ENCODE measurements around the gene TBCEL. TPM values are rescaled to one million over a fixed set of nuclear protein-coding genes. Genes with fewer than 3 reads are reported as not detected.
"Not testable (repeated sequence)": the region's sequence is repeated elsewhere in the genome, so short reads cannot be mapped to it uniquely, and the experiment has no call there.

TBCEL gene
- total RNA-seq, 4 donors from 2014 or later: 12.1 to 87.5 (median 35.6) TPM

DNA sequence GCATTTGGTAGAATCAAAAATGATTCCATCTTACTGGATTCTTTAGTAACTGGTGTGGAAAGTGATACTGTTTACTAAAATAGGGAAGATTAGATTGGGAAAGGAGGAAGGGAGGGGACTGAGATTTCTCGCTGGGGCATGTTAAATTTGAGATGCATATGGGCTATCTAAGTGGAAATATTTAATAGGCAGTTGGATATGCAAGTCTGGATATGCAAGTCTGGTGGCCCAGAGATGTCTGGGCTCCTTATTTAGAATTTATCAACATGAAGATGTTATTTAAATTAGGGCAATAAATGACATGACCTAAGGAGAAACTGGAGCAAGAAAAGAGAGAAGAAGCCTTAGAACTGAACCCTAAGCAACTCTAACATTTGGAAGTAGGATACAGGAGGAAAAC lies 17.0 kb upstream of the TBCEL start:
- TF ChIP-seq, protein P1, sequence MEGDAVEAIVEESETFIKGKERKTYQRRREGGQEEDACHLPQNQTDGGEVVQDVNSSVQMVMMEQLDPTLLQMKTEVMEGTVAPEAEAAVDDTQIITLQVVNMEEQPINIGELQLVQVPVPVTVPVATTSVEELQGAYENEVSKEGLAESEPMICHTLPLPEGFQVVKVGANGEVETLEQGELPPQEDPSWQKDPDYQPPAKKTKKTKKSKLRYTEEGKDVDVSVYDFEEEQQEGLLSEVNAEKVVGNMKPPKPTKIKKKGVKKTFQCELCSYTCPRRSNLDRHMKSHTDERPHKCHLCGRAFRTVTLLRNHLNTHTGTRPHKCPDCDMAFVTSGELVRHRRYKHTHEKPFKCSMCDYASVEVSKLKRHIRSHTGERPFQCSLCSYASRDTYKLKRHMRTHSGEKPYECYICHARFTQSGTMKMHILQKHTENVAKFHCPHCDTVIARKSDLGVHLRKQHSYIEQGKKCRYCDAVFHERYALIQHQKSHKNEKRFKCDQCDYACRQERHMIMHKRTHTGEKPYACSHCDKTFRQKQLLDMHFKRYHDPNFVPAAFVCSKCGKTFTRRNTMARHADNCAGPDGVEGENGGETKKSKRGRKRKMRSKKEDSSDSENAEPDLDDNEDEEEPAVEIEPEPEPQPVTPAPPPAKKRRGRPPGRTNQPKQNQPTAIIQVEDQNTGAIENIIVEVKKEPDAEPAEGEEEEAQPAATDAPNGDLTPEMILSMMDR (IDR thresholded peaks at IDR 0.05): no peak
- TF ChIP-seq POLR2A (IDR thresholded peaks at IDR 0.05): no peak
- no peak overlapping the region for H3K4me3 ChIP-seq
- intact Hi-C loops (cut with DNase I; ENCODE audit: low total_unique reads): no loop called here
- H3K9me3 ChIP-seq: no peaks in the 10 kb centered on the region
- H3K36me3 ChIP-seq: no peaks in the 10 kb centered on the region
- no peak overlapping the region for H3K27ac ChIP-seq
- no peaks in the 10 kb centered on the region for H3K27me3 ChIP-seq
- no peak for DNase-seq
- no peaks in the 10 kb centered on the region for H3K4me1 ChIP-seq

DNA sequence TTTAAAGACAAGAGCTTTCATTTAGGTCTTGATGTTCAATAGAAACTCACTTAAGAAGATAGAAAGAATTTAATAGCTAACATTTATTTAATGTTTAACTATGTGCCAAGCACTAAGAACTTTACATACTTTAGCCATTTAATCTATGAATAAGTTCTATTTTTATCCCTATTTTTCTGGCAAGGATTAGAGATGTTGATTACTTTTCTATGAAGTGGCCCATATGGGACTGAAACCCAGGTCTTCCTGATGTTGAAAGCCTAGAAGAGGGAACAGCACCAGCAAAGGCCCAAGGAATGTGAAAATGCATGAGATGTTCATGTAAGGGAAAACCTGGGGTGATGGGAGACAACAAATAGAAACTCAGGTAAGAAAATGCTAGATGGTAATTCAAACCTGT lies 15.4 kb upstream of the TBCEL start:
- intact Hi-C loops (cut with DNase I; ENCODE audit: low total_unique reads): no loop called here

GRCh38 chr11:121012091-121012490 lies 11.8 kb upstream of the TBCEL start:
- Histone ChIP-seq H3K27me3 (no peaks in the 10 kb centered on the region), H3K9me3 (no peaks in the 10 kb centered on the region), H3K4me3 (no peak overlapping the region), H3K27ac (no peak overlapping the region), H3K4me1 (no peaks in the 10 kb centered on the region), H3K36me3 (no peaks in the 10 kb centered on the region)
- TF ChIP-seq, protein P1 (IDR thresholded peaks at IDR 0.05): no peak
- TF ChIP-seq POLR2A (IDR thresholded peaks at IDR 0.05): no peak
- intact Hi-C loops (cut with DNase I; ENCODE audit: low total_unique reads): no loop called here
- no peak for DNase-seq

More for the DNA sequence above, 15.4 kb upstream of the TBCEL start:
- Histone ChIP-seq H3K27ac (no peak overlapping the region), H3K27me3 (no peaks in the 10 kb centered on the region), H3K9me3 (no peaks in the 10 kb centered on the region), H3K4me3 (no peak overlapping the region), H3K36me3 (no peaks in the 10 kb centered on the region), H3K4me1 (no peaks in the 10 kb centered on the region)
- TF ChIP-seq, protein P1 (IDR thresholded peaks at IDR 0.05): no peak
- no peak for TF ChIP-seq POLR2A (IDR thresholded peaks at IDR 0.05)
- no peak for DNase-seq

GRCh38 chr11:121018746-121019145 lies 5.2 kb upstream of the TBCEL start:
- no peak overlapping the region for H3K4me3 ChIP-seq

DNA sequence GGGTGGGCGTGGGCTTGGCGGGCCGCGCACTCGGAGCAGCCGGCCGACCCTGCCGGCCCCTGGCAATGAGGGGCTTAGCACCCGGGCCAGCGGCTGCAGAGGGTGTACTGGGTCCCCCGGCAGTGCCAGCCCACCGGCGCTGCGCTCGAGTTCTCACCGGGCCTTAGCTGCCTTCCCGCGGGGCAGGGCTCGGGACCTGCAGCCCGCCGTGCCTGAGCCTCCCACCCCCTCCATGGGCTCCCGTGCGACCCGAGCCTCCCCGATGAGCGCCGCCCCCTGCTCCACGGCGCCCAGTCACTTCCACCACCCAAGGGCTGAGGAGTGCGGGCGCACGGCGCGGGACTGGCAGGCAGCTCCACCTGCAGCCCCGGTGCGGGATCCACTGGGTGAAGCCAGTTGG lies 2.2 kb upstream of the TBCEL start:
- H3K27me3 ChIP-seq; DNase-seq; H3K27ac ChIP-seq; H3K9me3 ChIP-seq; H3K4me3 ChIP-seq; H3K36me3 ChIP-seq; H3K4me1 ChIP-seq; intact Hi-C loops (cut with DNase I; ENCODE audit: low total_unique reads): not testable (repeated sequence)

More at GRCh38 chr11:121018746-121019145, 5.2 kb upstream of the TBCEL start:
- DNase-seq: no peak
- Histone ChIP-seq H3K27me3 (no peaks in the 10 kb centered on the region), H3K27ac (no peak overlapping the region), H3K36me3 (no peaks in the 10 kb centered on the region), H3K4me1 (peaks cover 0 to 3% of the 10 kb centered on the region in 2 donors), H3K9me3 (no peaks in the 10 kb centered on the region)
- intact Hi-C loops (cut with DNase I; ENCODE audit: low total_unique reads): no loop called here
- TF ChIP-seq, protein P1 (IDR thresholded peaks at IDR 0.05): no peak
- no peak for TF ChIP-seq POLR2A (IDR thresholded peaks at IDR 0.05)

DNA sequence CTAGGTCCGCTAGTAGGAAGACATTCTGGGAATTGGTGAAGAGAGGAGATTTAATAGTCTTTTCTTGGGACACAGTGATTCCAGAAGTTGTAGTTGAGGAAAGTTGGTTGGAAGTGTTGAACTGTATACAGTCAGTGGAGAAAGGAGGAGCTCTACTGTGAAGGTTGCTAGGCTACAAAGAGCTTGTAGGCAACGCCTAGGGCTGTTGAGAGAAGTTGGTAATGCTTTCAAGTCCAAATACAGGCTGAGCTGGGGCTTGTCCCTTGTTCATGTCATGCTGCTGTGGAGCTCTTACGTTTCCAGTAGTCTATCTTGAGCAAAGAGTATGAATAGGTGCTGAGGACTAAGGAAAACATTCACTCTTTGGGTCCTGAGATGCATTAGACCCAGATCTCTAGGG lies 1.1 kb downstream of the TBCEL start:
- no peak for DNase-seq
- Histone ChIP-seq H3K36me3 (no peaks in the 10 kb centered on the region), H3K4me3 (peak overlapping the region in 1 of 2 donors; percentile 71), H3K4me1 (peaks cover 0 to 3% of the 10 kb centered on the region in 2 donors), H3K9me3 (no peaks in the 10 kb centered on the region), H3K27ac (no peak overlapping the region), H3K27me3 (no peaks in the 10 kb centered on the region)
- TF ChIP-seq POLR2A (IDR thresholded peaks at IDR 0.05): no peak
- TF ChIP-seq, protein P1 (IDR thresholded peaks at IDR 0.05): no peak
- intact Hi-C loops (cut with DNase I; ENCODE audit: low total_unique reads): no loop called here
